ENCODE measurements around the gene CRADD.

- TF ChIP-seq GATA2 (CRISPR knock-in tag; IDR thresholded peaks at IDR 0.05) (no peak), ELF1 (IDR thresholded peaks at IDR 0.05) (no peak), CTCF (IDR thresholded peaks at IDR 0.05) (no peak), USF2 (IDR thresholded peaks at IDR 0.05; ENCODE audit: borderline replicate concordance, low read depth, low read length) (no peak), EP300 (IDR thresholded peaks at IDR 0.05; ENCODE audit: borderline replicate concordance in 1 of 2, low read depth in 1 of 2, low read length in 1 of 2) (no peak), MEF2A (IDR thresholded peaks at IDR 0.05; ENCODE audit: borderline replicate concordance, low read depth) (no peak), YY1 (IDR thresholded peaks at IDR 0.05; ENCODE audit: low read depth) (no peak), MAX (IDR thresholded peaks at IDR 0.05; ENCODE audit: low read depth) (no peak), TEAD4 (IDR thresholded peaks at IDR 0.05; ENCODE audit: borderline replicate concordance, insufficient read depth) (no peak), POLR2AphosphoS5 (IDR thresholded peaks at IDR 0.05; ENCODE audit: low read depth, low read length) (no peak)
These were observed 574 bp upstream of the CRADD start for GRCh38 chr12:93676408-93677194.
